Umbilical cord (tissue), 2 donors: Measurements from ENCODE around the gene ZNF195. TPM values are rescaled to one million over a fixed set of nuclear protein-coding genes. Genes with fewer than 3 reads are reported as not detected.
A peak's percentile ranks its signal among the peaks of the same experiment; 100 is the strongest.
"Not testable (repeated sequence)": the region's sequence is repeated elsewhere in the genome, so short reads cannot be mapped to it uniquely, and the experiment has no call there.

Source experiments
- DNase-seq: peaks from one replicate; pipeline ENCODE4 v3.0.0-alpha.2; 2015; ENCODE audit warnings: low spot score
- total RNA-seq: library from RNA; depleted of rRNA; stranded (reverse); fragments of >200 nt; gene quantifications from one replicate; pipeline ENCODE4 v1.2.3, GENCODE V29; 2014; ENCODE audit warnings: low replicate concordance; ENCODE audit not compliant: insufficient read depth

The ZNF195 gene
- 9.6 TPM for total RNA-seq

- peak; percentile 97 for DNase-seq
Observed at GRCh38 chr11:3378426-3379423, at the start of gene ZNF195. ZNF195 (minus strand) TSS chr11:3379146; CDS start chr11:3379040, 106 bp downstream.

DNA sequence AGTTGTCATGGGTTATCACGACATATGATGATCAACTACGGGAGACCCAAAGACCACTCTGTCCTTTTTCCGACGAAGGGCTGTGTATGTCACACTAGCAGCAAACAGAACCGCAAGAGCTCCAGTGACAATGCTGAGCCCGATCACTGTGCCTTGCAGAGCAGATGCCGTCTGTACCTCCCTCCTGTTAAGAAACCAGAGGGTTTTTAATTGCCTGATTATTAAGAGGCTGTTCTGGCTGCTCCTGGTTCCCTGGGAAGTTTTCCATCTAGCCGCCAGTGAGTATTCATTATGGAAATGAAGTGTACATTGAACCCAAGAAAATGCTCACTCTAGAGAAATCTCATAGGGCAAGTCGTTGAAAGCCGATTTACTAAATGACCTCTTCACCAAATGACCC, 49.1 kb upstream of the ZNF195 start:
- DNase-seq: not testable (repeated sequence)

GRCh38 chr11:3426541-3426940, 47.6 kb upstream of the ZNF195 start:
- DNase-seq: not testable (repeated sequence)

DNA sequence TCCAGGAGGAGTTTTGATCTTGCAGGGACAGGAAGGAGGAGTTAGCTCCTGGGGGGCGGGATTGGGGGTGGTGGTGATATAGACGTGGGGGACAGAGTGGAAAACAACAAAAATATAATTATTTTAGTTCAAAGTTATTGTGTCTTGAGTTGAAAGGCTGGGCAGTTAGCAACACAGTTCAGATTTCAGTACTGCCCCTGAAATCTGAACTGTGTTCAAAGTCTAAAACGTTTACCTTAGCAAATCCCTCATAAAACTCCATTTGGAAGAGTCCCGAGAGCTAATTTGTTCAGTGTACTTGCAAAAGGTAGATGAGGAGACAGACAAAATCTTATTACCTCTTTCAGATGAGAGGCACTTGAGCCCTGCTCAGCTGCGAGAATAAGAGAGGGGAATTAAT, 45.0 kb upstream of the ZNF195 start:
- DNase-seq: not testable (repeated sequence)

- not testable (repeated sequence) for DNase-seq
Observed at GRCh38 chr11:3423138-3423731, 44.3 kb upstream of the ZNF195 start.

- DNase-seq: peak; percentile 98
Observed at GRCh38 chr11:3422380-3423137, 43.6 kb upstream of the ZNF195 start.

- peak; percentile 43 for DNase-seq
Observed at GRCh38 chr11:3421608-3422379, 42.8 kb upstream of the ZNF195 start.

GRCh38 chr11:3420281-3421042, 41.5 kb upstream of the ZNF195 start:
- not testable (repeated sequence) for DNase-seq

- not testable (repeated sequence) for DNase-seq
Observed at GRCh38 chr11:3419496-3419895, 40.5 kb upstream of the ZNF195 start.

- peak; percentile 57 for DNase-seq
Observed at GRCh38 chr11:3417047-3417446, 38.1 kb upstream of the ZNF195 start.

GRCh38 chr11:3415301-3415700, 36.4 kb upstream of the ZNF195 start:
- DNase-seq: not testable (repeated sequence)

DNA sequence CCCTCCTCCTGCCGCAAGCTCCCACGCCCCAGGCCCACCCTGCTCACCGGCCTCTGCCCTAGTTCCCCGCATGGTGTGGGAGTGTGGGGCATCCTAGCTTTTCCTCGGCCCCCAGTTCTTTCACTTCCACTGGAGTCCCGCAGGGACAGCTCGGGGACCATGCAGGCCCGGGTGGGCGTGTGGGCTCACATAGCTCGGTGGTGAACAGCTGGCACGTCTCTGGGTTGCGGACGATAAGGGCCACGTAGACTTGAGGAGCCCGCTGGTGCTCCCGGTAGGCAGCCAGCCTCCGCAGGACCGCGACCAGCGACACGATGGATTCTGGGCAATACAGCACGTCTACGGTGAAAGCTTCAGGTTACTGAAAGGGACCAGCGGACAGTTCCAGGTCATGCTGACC, 34.7 kb upstream of the ZNF195 start:
- DNase-seq: not testable (repeated sequence)

DNA sequence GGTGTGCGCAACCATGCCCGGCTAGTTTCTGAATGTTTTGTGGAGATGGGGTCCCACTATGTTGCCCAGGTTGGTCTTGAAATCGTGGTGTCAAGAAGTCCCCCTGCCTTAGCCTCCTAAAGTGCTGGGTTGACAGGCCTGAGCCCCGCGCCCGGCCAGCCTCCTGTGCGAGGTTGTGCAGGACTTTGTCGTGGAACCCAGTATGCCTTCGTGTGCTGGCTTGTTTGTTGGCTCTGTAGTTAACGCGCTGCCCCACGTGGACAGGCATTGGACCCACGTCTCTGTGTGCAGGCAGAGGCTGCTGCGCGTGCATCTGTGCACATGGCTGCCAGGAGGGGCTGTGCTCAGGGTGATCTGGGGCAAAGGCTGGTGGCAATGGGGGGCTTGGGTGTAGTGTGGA, 33.9 kb upstream of the ZNF195 start:
- no peak for DNase-seq

- peak; percentile 40 for DNase-seq
Observed at GRCh38 chr11:3408722-3409121, 29.8 kb upstream of the ZNF195 start.

DNA sequence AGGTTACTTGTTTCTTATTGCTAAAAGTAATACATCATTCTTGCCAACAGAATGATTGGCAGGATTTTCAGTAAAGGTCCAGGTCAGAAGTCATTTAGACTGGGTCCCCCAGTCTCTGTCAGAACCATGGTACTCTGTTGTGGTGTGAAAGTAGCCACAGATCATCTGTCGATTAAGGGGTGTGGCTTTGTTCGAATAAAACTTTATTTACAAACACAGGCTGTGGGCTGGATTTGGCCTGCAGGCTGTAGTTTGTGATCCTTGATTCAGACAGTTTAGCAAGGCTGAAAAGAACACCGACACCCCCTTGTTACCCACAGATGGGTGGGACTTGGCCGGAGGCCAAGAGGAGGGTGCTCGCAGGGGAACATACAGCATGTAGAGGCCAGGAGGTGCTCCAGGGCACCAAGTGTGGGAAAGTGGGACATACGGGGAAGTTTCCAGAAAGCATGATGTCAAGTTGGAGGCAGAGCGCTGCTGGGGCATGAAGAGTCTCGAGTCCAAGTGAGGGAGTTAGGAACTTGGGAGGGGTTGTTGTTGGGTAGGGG, 29.2 kb upstream of the ZNF195 start:
- DNase-seq: not testable (repeated sequence)

GRCh38 chr11:3406937-3407336, 28.0 kb upstream of the ZNF195 start:
- DNase-seq: not testable (repeated sequence)

- DNase-seq: not testable (repeated sequence)
Observed at GRCh38 chr11:3406223-3406875, 27.4 kb upstream of the ZNF195 start.

DNA sequence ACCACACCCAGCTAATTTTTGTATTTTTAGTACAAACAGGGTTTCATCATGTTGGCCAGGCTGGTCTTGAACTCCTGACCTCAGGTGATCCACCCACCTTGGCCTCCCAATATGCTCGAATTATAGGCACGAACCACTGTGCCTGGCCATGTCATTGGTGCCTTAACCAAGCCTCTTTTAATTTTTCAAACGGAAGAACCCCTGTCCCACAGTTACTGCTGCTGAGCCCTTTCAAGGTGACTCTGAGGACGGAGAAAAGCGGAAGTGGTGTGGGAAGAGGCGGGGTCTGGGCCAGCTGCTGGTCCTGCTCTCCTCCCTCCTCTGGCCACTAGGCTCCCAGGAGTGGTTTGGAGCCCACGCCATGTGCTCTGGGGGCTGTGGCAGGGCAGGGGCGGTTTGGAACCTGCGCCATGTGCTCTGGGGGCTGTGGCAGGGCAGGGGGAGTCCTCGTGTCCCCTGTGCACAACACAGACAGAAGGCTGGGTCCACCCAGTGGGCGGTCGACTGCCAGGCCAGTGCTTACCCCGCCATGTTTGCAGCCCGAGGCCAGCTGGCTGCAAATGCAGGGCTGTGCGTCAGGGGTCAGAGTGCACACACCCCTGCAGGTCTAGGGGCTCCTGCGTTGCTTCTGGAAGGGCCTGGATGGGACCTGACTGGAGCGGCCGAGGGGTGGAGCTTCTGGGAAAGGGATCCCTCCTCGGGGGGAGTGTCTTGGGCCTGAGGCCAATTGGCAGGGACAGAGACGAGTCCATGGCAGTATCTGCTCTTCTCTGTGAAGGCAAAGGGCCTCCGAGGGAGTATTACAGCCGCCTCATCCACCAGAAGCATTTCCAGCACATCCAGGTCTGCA, 25.4 kb upstream of the ZNF195 start:
- DNase-seq: peak; percentile 35
